PC-9 (cell line): ENCODE results near the gene KCNQ1OT1.

Experiments used
- EZH2 ChIP-seq: fragments of 200-600 bp; sonication (generic); IDR thresholded peaks from 2 replicates; pipeline ENCODE4 v1.8.0; 2017; ENCODE audit warnings: antibody characterized with exemption, low read depth
- TF ChIP-seq, protein P1 (sequence below): fragments of 200-600 bp; sonication (generic); conservative IDR thresholded peaks from 2 replicates; pipeline ENCODE4 v1.6.1; 2017; ENCODE audit warnings: mixed run types, antibody characterized with exemption, mild to moderate bottlenecking, moderate library complexity

DNA sequence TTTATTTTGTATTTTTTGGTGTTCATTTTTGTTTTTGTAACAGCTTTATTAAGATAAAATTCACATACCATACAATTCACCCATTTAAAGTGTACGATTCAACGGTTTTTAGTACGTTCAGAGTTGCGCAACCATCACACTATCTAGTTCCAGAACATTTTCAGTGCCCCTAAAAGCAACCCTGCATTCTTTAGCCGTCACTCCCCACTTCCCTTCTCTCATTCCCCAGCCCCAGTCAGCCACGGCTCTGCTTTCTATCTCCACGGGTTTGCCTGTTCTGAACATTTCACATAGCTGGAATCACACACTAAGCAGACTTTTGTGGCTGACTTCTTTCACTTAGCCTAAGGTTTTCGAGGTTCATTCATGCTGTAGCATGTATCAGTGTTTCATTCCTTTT, 9.6 kb upstream of the KCNQ1OT1 start:
- TF ChIP-seq, protein P1, sequence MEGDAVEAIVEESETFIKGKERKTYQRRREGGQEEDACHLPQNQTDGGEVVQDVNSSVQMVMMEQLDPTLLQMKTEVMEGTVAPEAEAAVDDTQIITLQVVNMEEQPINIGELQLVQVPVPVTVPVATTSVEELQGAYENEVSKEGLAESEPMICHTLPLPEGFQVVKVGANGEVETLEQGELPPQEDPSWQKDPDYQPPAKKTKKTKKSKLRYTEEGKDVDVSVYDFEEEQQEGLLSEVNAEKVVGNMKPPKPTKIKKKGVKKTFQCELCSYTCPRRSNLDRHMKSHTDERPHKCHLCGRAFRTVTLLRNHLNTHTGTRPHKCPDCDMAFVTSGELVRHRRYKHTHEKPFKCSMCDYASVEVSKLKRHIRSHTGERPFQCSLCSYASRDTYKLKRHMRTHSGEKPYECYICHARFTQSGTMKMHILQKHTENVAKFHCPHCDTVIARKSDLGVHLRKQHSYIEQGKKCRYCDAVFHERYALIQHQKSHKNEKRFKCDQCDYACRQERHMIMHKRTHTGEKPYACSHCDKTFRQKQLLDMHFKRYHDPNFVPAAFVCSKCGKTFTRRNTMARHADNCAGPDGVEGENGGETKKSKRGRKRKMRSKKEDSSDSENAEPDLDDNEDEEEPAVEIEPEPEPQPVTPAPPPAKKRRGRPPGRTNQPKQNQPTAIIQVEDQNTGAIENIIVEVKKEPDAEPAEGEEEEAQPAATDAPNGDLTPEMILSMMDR, result no peak
- TF ChIP-seq EZH2, result no peak
